ENCODE data around the gene NDUFAF8.
A peak's percentile ranks its signal among the peaks of the same experiment; 100 is the strongest.
"Not testable (repeated sequence)": the region's sequence is repeated elsewhere in the genome, so short reads cannot be mapped to it uniquely, and the experiment has no call there.

NDUFAF8 gene

GRCh38 chr17:81222906-81223761 is 16.0 kb upstream of the NDUFAF8 start, which contains the start of gene CEP131:
Gene CEP131, minus strand, starts transcription at chr17:81222965. Its CDS starts 2,909 bp downstream, at chr17:81220056.
- DNase-seq (ENCODE audit: low spot score), result peak; percentile 98

- peak; percentile 28 for DNase-seq (ENCODE audit: low spot score)
Observed at GRCh38 chr17:81223762-81224130, 15.4 kb upstream of the NDUFAF8 start.

- not testable (repeated sequence) for DNase-seq (ENCODE audit: low spot score)
Observed at GRCh38 chr17:81227630-81228029, 11.5 kb upstream of the NDUFAF8 start.

DNA sequence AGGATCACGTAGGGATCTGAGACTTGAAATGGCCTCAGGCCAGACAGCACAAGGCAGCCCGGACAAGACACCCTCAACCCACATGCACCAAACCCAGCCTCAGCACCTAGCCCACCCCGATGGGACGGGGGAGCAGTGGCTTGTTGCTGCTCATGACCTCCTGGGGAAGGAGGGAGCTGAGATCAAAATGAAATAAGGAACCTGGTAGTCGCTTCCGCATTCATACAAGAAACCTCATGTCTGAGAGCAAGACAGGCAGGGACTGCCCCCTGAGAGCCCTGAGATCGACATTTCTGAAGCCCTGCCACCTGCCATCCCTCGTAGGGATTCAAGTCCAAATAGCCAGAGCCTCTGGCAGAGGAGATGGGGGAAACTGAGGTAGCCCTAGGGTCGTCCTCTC is 10.7 kb upstream of the NDUFAF8 start:
- DNase-seq (ENCODE audit: low spot score), result no peak

- DNase-seq (ENCODE audit: low spot score), result no peak
Observed at GRCh38 chr17:81228834-81229665, 10.1 kb upstream of the NDUFAF8 start.

DNA sequence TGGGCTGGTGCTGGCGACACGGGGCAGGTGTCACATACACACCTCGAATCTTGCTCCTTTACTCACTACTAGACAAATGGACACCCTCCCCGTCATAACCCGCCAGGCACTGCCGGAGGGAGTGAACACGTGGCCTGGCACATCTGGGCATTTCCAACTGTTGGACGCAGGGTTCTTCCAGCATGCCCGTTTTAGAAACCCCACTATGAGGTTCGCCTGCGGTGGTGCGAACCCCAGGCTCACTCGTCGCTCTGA is 9.5 kb upstream of the NDUFAF8 start:
- DNase-seq (ENCODE audit: low spot score), result no peak

DNA sequence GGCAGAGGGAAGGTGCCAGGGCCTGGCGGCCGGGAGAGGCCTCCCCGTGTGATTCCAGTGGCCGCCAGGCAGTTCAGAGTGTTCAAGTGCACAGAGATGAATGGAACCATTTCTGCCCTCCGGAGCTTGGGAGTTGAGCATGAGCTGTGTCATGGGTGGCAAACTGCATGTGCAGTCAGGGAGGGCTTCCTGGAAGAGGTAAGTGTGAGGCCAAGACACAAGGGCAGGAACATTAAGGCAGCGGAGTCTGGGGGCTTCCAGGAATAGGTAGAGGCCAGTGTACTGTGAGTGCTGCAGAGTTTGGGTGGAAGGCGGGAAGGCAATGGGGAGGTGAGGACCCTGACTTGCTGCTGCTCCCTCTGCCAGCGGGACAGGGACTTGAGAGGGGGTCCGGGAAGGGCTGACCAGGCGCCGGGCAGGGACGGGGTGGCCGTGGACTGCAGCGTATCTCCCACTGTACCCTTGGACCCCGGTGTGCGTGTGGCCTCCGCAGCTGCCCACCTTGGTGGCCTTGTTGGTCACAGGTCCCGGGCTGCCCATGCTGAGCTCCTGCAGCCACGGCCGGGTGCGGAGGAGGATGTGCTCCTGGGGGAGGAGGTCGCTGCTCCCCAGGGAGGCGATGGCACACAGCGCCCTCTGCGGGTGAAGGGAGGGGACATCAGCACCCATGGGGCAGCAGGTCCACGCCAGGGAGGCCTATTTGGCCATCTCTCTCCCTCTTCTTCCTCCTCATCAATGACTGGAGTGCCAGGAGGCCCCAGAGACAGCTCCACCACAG is 8.9 kb upstream of the NDUFAF8 start:
- DNase-seq (ENCODE audit: low spot score), result no peak

- DNase-seq (ENCODE audit: low spot score), result no peak
Observed at GRCh38 chr17:81231121-81231645, 7.9 kb upstream of the NDUFAF8 start.

- no peak for DNase-seq (ENCODE audit: low spot score)
Observed at GRCh38 chr17:81231766-81232581, 7.1 kb upstream of the NDUFAF8 start.

DNA sequence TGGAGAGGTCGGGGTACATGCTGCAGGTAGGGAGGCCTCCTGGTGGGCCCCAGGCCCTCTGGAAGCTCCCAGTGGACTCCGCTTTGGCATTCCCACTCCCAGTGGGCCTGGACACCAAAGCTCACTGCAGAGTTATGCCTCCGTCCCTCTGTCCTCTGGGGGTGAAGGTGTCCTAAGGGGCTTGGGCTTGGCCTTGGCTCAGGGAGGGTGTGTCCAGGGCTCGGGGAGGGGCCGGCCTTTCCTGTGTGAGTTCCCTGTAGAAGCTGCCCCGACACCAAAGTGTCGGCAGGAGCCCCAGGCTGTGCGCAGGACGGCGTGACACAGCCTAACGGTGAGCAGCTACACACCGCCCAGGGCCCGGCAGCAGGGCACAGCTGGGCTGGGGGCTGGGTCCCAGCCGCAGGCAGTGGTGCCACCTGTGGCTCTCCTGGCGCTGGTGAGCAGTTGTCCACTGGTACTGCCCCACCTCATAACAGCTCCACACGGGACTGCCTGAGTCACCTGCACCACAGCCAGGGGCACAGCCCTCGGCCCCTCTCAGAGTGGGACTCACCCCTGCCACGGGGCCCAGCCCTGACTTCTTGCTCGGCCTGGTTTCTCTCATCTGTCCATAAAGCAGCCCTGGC is 6.4 kb upstream of the NDUFAF8 start:
- DNase-seq (ENCODE audit: low spot score), result no peak

GRCh38 chr17:81233316-81233715 is 5.8 kb upstream of the NDUFAF8 start:
- no peak for DNase-seq (ENCODE audit: low spot score)

DNA sequence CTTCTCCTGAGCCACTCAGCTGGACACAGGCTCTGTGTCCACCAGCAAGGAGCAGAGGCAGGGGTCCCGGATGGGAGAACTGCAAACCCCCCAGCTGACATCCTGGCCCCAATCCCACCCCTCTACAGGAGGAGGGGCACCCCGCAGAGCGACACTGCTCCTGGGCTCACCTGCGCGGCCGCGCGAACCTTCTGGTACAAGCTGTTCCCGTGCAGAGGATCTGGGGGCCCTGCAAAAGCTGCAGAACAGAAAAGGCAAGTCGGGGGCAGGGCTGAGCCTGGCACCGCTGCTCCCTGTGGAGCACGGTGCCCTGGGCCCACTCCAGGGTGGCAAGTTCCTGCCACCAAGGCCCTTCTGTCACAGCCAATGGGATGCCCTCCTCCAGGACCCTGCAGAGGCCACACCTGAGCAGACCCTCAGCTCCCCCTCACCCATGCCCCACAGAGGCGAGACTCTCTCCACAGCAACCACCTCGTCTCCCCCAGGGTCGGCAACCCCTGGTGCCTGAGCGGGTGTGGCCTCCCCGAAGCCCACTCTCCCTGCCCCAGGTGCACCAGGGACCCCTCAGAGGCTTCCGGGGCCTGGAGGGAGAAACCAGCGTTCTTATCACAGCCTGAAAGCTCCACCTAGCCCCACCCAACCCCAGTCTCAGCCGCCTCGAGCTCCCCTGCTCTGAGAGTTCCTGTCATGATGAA is 5.2 kb upstream of the NDUFAF8 start:
- DNase-seq (ENCODE audit: low spot score), result no peak

- no peak for DNase-seq (ENCODE audit: low spot score)
Observed at GRCh38 chr17:81234506-81234855, 4.6 kb upstream of the NDUFAF8 start.

- DNase-seq (ENCODE audit: low spot score), result no peak
Observed at GRCh38 chr17:81234940-81235821, 3.9 kb upstream of the NDUFAF8 start.

- no peak for DNase-seq (ENCODE audit: low spot score)
Observed at GRCh38 chr17:81235822-81236740, 3.0 kb upstream of the NDUFAF8 start.

DNA sequence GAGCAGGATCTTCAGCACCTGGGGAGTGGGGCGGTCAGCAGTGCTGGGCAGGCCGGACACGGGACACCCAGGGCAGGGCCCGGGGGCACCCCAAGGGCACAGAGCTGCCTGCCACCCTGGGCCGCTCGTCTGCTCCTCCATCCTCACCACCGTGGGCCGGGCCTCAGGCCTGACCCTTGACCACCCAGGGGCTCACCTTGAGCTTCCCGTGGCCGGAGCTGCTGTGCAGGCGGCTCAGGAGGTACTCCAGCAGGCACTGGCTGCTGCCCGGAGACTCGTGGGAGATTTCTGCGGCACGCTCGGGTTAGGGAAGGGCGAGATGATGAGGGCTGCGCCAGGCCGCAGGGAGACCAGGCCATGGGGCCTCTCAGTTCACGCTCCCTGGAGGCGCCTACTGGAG is 2.3 kb upstream of the NDUFAF8 start:
- DNase-seq (ENCODE audit: low spot score), result no peak

GRCh38 chr17:81237591-81238489 is 1.3 kb upstream of the NDUFAF8 start:
- no peak for DNase-seq (ENCODE audit: low spot score)

Measured in cerebellar cortex (tissue), 1 donor.